GM20000 (cell line): ENCODE results near the gene USP1.

Experiments used
- DNase-seq: peaks from one replicate; pipeline ENCODE4 v3.0.0; 2012; ENCODE audit warnings: low spot score
- CTCF ChIP-seq: IDR thresholded peaks from 2 replicates; pipeline ENCODE4 v1.5.1; 2012; ENCODE audit warnings: mild to moderate bottlenecking, control low read depth; ENCODE audit errors: extremely low read depth, missing control alignments

USP1 gene

GRCh38 chr1:62452951-62453350 is 16.1 kb downstream of the USP1 start:
- no peak for DNase-seq
- no peak for TF ChIP-seq CTCF

DNA sequence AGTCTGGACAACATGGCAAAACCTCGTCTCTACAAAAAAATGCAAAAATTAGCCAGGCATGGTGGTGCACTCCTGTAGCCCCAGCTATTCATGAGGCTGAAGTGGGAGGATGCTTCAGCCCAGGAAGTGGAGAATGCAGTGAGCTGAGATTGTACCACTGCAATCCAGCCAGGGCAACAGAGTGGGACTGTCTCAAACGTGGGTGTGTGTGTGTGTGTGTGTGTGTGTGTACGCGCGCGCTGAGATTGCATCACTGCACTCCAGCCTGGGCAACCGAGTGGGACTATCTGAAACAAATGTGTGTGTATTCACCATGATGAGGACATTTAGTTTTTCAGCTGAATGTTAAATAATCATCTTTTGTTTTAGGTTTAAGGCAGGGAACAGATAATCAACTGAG is 21.1 kb downstream of the USP1 start:
- no peak for DNase-seq
- no peak for TF ChIP-seq CTCF

DNA sequence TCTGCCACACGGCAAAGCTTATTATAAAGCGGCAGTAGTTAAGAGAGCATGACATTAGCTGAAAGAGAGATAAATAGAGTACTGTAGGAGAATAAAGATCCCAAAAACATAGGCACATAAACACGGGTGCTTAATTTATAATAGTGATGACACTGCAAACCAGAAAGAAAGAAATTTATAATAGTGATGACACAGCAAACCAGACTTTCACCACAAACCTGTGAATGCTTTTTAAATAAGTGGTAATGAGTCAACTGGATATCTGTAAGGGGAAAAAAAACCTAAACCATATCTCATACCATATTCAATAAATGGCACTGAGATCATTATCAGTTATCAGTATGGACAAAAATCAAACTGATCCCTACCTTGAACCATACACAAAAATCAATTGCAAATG is 25.5 kb downstream of the USP1 start:
- TF ChIP-seq CTCF = no peak
- no peak for DNase-seq

GRCh38 chr1:62467092-62467491 is 30.2 kb downstream of the USP1 start:
- DNase-seq = no peak
- TF ChIP-seq CTCF = no peak

- no peak for DNase-seq
- TF ChIP-seq CTCF = no peak
These were observed 39.8 kb downstream of the USP1 start for GRCh38 chr1:62476525-62477219.

DNA sequence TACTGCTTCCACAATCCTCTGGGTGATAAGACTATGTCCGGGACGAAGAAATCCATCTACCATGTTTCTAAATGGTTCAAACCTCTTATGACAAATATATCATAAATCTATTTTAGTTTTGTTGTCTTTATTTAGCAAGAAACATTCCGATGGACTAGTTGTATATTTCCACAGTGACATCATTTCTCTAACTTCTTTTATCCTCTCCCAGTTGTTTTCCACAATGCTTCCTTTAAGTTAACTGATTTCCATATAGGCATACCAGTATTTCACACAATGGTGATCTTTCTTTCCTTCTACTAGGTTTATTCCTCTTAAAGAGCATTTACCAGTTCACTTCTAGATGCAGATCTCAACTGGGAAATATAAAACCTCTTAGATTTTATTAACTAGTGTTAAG is 44.8 kb downstream of the USP1 start:
- no peak for DNase-seq
- TF ChIP-seq CTCF = no peak

DNA sequence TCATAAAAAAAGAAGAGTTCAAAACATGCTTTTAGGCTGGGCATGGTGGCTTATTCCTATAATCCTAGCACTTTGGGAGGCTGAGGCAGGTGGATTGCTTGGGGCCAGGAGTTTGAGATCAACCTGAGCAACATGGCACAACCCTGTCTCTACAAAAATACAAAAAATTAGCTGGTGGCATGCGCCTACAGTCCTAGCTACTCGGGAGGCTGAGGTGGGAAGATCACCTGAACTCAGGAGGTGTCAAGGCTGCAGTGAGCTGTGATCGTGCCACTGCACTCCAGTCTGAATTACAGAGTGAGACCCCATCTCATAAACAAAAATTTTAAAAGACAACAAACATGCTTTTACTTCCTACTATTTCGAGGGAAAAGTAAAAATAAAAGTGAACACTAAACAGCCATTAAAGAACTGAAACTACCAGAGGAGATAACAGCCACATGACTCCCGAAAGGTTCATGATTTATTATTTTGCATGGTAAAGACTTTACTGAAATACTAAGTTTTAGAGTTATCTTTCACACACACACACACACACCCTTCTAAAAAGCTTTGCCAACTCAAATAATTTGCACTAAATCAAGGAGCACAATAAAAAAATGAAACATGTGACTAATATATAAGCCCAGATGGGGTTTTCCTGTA is 48.1 kb downstream of the USP1 start:
- DNase-seq = peak; percentile 20
- TF ChIP-seq CTCF = no peak
